Erythroblast (primary cell): ENCODE results near the gene MAP2K2.

Experiments used
- GATA1 ChIP-seq: IDR thresholded peaks from 2 replicates; pipeline ENCODE4 v1.6.1; 2011; ENCODE audit warnings: low read depth, mild to moderate bottlenecking, control low read depth, low read length, moderate library complexity
- POLR2A ChIP-seq: IDR thresholded peaks from 2 replicates; pipeline ENCODE4 v1.6.1; 2011; ENCODE audit warnings: mild to moderate bottlenecking, low read length

DNA sequence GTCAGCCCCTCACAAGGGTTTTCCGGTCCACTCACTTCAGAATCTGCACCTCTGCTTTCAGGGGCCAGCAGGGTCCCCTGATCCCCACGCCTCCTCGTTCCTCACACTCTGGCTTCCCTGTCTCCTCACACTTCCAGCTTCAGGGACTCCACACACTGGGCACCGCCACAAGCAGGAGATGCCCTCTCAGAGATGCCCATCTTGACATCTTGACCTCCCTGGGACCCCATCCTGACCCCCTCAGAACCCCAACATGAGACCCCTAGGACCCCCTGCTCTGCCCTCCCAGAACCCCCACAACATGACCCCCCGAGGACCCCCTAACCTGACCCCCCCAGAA lies 2.7 kb downstream of the MAP2K2 start:
- no peak for TF ChIP-seq POLR2A
- TF ChIP-seq GATA1 = no peak
